ENCODE results near the gene MYL5.
"Not testable (repeated sequence)": the region's sequence is repeated elsewhere in the genome, so short reads cannot be mapped to it uniquely, and the experiment has no call there.

MYL5 gene

DNA sequence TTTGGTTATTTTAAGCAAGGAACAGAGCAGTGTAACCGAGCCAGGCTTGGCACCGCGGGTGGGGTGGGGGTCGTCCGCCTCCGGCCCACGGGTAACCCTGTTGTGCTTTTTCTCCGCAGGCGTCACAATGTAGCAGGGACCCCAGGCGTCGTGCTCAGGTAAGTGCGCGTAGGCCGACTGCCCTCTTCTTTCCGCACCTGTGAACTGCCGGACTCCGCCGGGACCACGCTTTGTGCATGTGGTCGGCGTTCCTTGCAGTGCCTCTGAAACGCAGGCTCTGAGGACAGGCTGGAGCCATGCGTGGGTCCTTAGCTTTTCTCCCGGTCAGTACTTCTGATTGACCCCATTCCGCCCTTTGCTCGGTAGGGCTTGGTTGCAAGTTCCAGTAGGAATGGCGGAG lies 56.2 kb downstream of the MYL5 start:
- no peak for DNase-seq

DNA sequence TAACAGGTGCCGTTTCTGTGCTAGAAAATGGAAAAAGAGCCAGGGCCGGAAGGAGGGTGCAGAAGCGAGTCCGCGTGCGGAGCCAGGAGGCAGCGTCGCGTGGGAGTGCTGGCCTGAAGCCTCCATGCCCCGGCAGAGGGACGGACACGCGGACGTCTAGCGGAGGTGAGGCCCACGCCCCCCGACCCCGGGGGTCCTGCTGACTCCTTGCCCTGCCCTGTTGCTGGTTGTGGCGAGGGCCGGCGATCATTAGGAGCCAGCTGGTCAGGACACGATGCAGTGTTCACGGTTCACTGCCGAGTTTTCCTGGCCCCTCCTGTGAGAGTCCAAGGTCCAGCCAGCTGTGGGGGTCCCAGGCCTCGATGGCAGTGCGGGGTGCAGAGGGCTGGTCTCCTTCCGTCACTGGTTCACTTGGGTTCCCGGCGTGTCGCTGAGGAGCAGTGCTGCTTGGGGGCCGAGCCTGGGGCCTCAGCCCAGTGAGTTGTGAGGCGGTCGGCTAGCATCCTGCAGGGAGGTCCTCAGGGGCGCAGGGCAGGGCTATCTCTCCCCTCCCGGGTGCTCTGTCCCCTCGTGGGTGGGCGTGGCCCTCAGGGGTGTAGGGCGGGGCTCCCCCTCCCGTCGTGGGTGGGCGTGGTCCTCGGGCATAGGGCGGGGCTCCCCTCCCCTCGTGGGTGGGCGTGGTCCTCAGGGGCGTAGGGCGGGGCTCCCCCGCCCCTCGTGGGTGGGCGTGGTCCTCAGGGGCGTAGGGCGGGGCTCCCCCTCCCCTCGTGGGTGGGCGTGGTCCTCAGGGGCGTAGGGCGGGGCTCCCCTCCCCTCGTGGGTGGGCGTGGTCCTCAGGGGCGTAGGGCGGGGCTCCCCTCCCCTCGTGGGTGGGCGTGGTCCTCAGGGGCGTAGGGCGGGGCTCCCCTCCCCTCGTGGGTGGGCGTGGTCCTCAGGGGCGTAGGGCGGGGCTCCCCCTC lies 56.9 kb downstream of the MYL5 start:
- not testable (repeated sequence) for DNase-seq

Measured in GDM1 (cell line).